HCT116 (cell line): Measurements from ENCODE around the gene WNT7B. TPM values are rescaled to one million over a fixed set of nuclear protein-coding genes. Genes with fewer than 3 reads are reported as not detected.

ENCODE experiments used
- ATAC-seq: fragments of 200-7000 bp; cut with Tn5 transposase; 2 replicates; pipeline ENCODE4 v1.9.1; 2020; ENCODE audit warnings: mild to moderate bottlenecking, moderate library complexity
- BruUV-seq: library from RNA; stranded (reverse); fragments of 400-500 nt; replicated peaks from 2 replicates; lab custom pipeline; 2021; lab: Mats Ljungman, UMichigan
- CTCF ChIA-PET: fragments of 300-600 bp; sonication (Branson Sonifier 250); formaldehyde crosslinking; loops from one replicate; lab custom pipeline; 2021; ENCODE audit warnings: antibody characterized with exemption; lab: Charles Lee
- POLR2A ChIA-PET: fragments of 300-600, 350-600 bp; sonication (Branson Sonifier 250); formaldehyde crosslinking; loops from one replicate; lab custom pipeline; 2021; ENCODE audit warnings: antibody characterized with exemption; lab: Charles Lee
- RAD21 ChIA-PET, 2 experiments: fragments of 300-600 bp; sonication (Branson Sonifier 250); formaldehyde crosslinking; loops; one replicate each; lab custom pipeline; 2023; ENCODE audit warnings: low total read pairs in 2 of 2; ENCODE audit not compliant: uncharacterized antibody in 2 of 2, unreplicated experiment in 2 of 2, low non-redundant PET in 1 of 2; lab: Charles Lee
- DNase-seq: peaks from one replicate; pipeline ENCODE4 v3.0.0-alpha.2; 2010; ENCODE audit warnings: low read depth, low spot score
- H2AFZ ChIP-seq: fragments of 200-600 bp; shearing (Covaris generic), sonication (generic); 2 replicates; pipeline ENCODE4 v1.6.1; 2017; ENCODE audit warnings: low read depth, mixed run types, mixed read lengths, antibody characterized with exemption, low read length; ENCODE audit not compliant: poor library complexity, severe bottlenecking
- H3K27ac ChIP-seq: 2 replicates; pipeline ENCODE4 v1.5.1; 2012; ENCODE audit warnings: low read depth, low read length
- H3K27me3 ChIP-seq: fragments of 200-600 bp; sonication (generic); 2 replicates; pipeline ENCODE4 v1.6.1; 2016; ENCODE audit warnings: mixed run types, low read length, mixed read lengths; ENCODE audit not compliant: insufficient read depth
- H3K36me3 ChIP-seq, 2 experiments: fragments of 200-500 bp in 1 of 2; fragments of 200-600 bp in 1 of 2; sonication (Bioruptor generic) in 1 of 2; sonication (generic) in 1 of 2; 2 replicates each; pipeline versions ENCODE4 v1.5.1 to v1.6.1; 2014 to 2016; ENCODE audit warnings: low read length in 2 of 2, inconsistent platforms in 1 of 2, mixed read lengths in 1 of 2, mixed run types in 1 of 2; ENCODE audit not compliant: insufficient read depth in 2 of 2, control insufficient read depth in 1 of 2
- H3K4me1 ChIP-seq, 2 experiments: fragments of 200-600 bp in 1 of 2; sonication (generic) in 1 of 2; 2 replicates each; pipeline versions ENCODE4 v1.5.1 to v1.6.1; 2012 to 2017; ENCODE audit warnings: low read length in 2 of 2, inconsistent platforms in 1 of 2, mild to moderate bottlenecking in 1 of 2, mixed read lengths in 1 of 2, mixed run types in 1 of 2, moderate library complexity in 1 of 2; ENCODE audit not compliant: insufficient read depth in 2 of 2, control insufficient read depth in 1 of 2
- H3K4me2 ChIP-seq: fragments of 200-600 bp; sonication (generic); 2 replicates; pipeline ENCODE4 v1.6.1; 2017; ENCODE audit warnings: mixed run types, low read length, mixed read lengths
- H3K4me3 ChIP-seq, 2 experiments: fragments of 200-600 bp in 1 of 2; sonication (generic) in 1 of 2; replicated peaks in 1 of 2; 2 replicates each; pipeline ENCODE4 v1.5.1; 2011 to 2016; ENCODE audit warnings: low read length in 2 of 2, control low read depth in 1 of 2, low read depth in 1 of 2, mild to moderate bottlenecking in 1 of 2, mixed read lengths in 1 of 2, mixed run types in 1 of 2
- H3K79me2 ChIP-seq: fragments of 200-600 bp; sonication (generic); 2 replicates; pipeline ENCODE4 v1.6.1; 2017; ENCODE audit warnings: mild to moderate bottlenecking, mixed run types, low read length, moderate library complexity, mixed read lengths; ENCODE audit not compliant: insufficient read depth
- H3K9ac ChIP-seq: fragments of 200-600 bp; sonication (generic); 2 replicates; pipeline ENCODE4 v1.6.1; 2016; ENCODE audit warnings: low read length, mixed read lengths
- H3K9me2 ChIP-seq: fragments of 200-600 bp; sonication (generic), shearing (Covaris generic); 2 replicates; pipeline ENCODE4 v1.6.1; 2017; ENCODE audit warnings: mixed run types, mild to moderate bottlenecking, moderate library complexity; ENCODE audit not compliant: insufficient read depth
- H3K9me3 ChIP-seq, 2 experiments: fragments of 200-500 bp in 1 of 2; fragments of 200-600 bp in 1 of 2; sonication (Bioruptor generic) in 1 of 2; sonication (generic) in 1 of 2; 2 replicates each; pipeline ENCODE4 v1.6.1; 2014 to 2017; ENCODE audit warnings: low read length in 2 of 2, mixed read lengths in 2 of 2, inconsistent platforms in 1 of 2, low read depth in 1 of 2, mild to moderate bottlenecking in 1 of 2, mixed run types in 1 of 2, moderate library complexity in 1 of 2; ENCODE audit not compliant: control insufficient read depth in 1 of 2, insufficient read depth in 1 of 2
- H4K20me1 ChIP-seq: fragments of 200-600 bp; sonication (generic), shearing (Covaris generic); 2 replicates; pipeline ENCODE4 v1.6.1; 2017; ENCODE audit warnings: mixed run types, mild to moderate bottlenecking, moderate library complexity; ENCODE audit not compliant: insufficient read depth
- CEBPB ChIP-seq: IDR thresholded peaks from 2 replicates; pipeline ENCODE4 v1.6.1; 2012; ENCODE audit warnings: low read depth
- EGR1 ChIP-seq: IDR thresholded peaks from 2 replicates; pipeline ENCODE4 v1.6.1; 2012; ENCODE audit warnings: low read depth
- EZH2 ChIP-seq: fragments of 200-600 bp; sonication (generic); IDR thresholded peaks from 2 replicates; pipeline ENCODE4 v1.6.1; 2017; ENCODE audit warnings: antibody characterized with exemption, mixed run types
- EZH2phosphoT487 ChIP-seq: fragments of 200-600 bp; IDR thresholded peaks from 2 replicates; pipeline ENCODE4 v1.6.1; 2018; ENCODE audit warnings: antibody characterized with exemption, borderline replicate concordance
- POLR2A ChIP-seq: IDR thresholded peaks from 2 replicates; pipeline ENCODE4 v1.7.0; 2011; ENCODE audit warnings: borderline replicate concordance; ENCODE audit not compliant: insufficient read depth, insufficient read length; ENCODE audit errors: extremely low read depth
- POLR2AphosphoS5 ChIP-seq: IDR thresholded peaks from 2 replicates; pipeline ENCODE4 v1.6.1; 2011; ENCODE audit warnings: mild to moderate bottlenecking, low read depth, low read length, moderate library complexity
- RAD21 ChIP-seq: IDR thresholded peaks from 2 replicates; pipeline ENCODE4 v1.6.1; 2012; ENCODE audit warnings: low read depth, mild to moderate bottlenecking
- SP1 ChIP-seq: IDR thresholded peaks from 2 replicates; pipeline ENCODE4 v1.6.1; 2012; ENCODE audit warnings: low read depth
- ZBTB33 ChIP-seq: IDR thresholded peaks from 2 replicates; pipeline ENCODE4 v1.6.1; 2011; ENCODE audit warnings: mild to moderate bottlenecking, low read length, moderate library complexity; ENCODE audit not compliant: insufficient replicate concordance; ENCODE audit errors: extremely low read depth
- ZFX ChIP-seq: fragments of 450-650 bp; IDR thresholded peaks from 2 replicates; pipeline ENCODE4 v1.6.1; 2017
- ZNF274 ChIP-seq: fragments of 200-500 bp; sonication (Bioruptor generic); IDR thresholded peaks from 2 replicates; pipeline ENCODE4 v1.6.1; 2014; ENCODE audit warnings: mild to moderate bottlenecking, low read depth, low read length, inconsistent platforms
- intact Hi-C: fragments of 100-400 bp; cut with micrococcal nuclease; formaldehyde crosslinking; loops from 2 replicates; pipeline ENCODE4 v1.10.0; 2022
- total RNA-seq: library from RNA; stranded (reverse); gene quantifications from one replicate; pipeline ENCODE4 v1.2.1, GENCODE V29; 2021; ENCODE audit not compliant: unreplicated experiment

The WNT7B gene
- total RNA-seq, 1 experiment from 2014 or later = 10.5 TPM

- H3K9me2 ChIP-seq = no peaks in the 10 kb centered on the region
- CTCF ChIA-PET = no interaction called here
- H2AFZ ChIP-seq = no peak overlapping the region
- H3K79me2 ChIP-seq = no peaks in the 10 kb centered on the region
- no peak overlapping the region for H3K4me3 ChIP-seq
- intact Hi-C loops = no loop called here
- H3K4me2 ChIP-seq = no peak overlapping the region
- ATAC-seq (no peak), DNase-seq (no peak)
- no peaks in the 10 kb centered on the region for H3K36me3 ChIP-seq
- no peaks in the 10 kb centered on the region for H3K4me1 ChIP-seq
- TF ChIP-seq EZH2phosphoT487 = no peak
- TF ChIP-seq RAD21 = no peak
- no peak for TF ChIP-seq CEBPB
- no peak for TF ChIP-seq EZH2
- no peak for TF ChIP-seq POLR2AphosphoS5
- TF ChIP-seq ZNF274 = no peak
- no peak for TF ChIP-seq EGR1
- H4K20me1 ChIP-seq = no peaks in the 10 kb centered on the region
- BruUV-seq = no TSS peak
- no peaks in the 10 kb centered on the region; the same call in 1 of the 2 replicates for H3K27me3 ChIP-seq
- H3K9me3 ChIP-seq = no peaks in the 10 kb centered on the region
- RAD21 ChIA-PET = no interaction called here
- no peak overlapping the region for H3K9ac ChIP-seq
- no peak overlapping the region for H3K27ac ChIP-seq
- POLR2A ChIA-PET = no interaction called here
These were observed 71.5 kb downstream of the WNT7B start for GRCh38 chr22:45905326-45905923.

GRCh38 chr22:45904236-45904635, 72.7 kb downstream of the WNT7B start:
- BruUV-seq = no TSS peak

More at GRCh38 chr22:45904236-45904635, 72.7 kb downstream of the WNT7B start:
- no peak for DNase-seq
- H3K27me3 ChIP-seq = no peaks in the 10 kb centered on the region; the same call in 1 of the 2 replicates
- ChIA-PET RAD21 (no interaction called here), CTCF (no interaction called here), POLR2A (no interaction called here)
- no peak for ATAC-seq
- H3K4me3 ChIP-seq = no peak overlapping the region
- no peaks in the 10 kb centered on the region for H3K4me1 ChIP-seq
- intact Hi-C loops = no loop called here
- H3K9me2 ChIP-seq = no peaks in the 10 kb centered on the region
- H3K9ac ChIP-seq = no peak overlapping the region
- no peaks in the 10 kb centered on the region for H3K9me3 ChIP-seq
- H2AFZ ChIP-seq = no peak overlapping the region
- no peak overlapping the region for H3K4me2 ChIP-seq
- no peak overlapping the region for H3K27ac ChIP-seq
- no peaks in the 10 kb centered on the region for H4K20me1 ChIP-seq
- H3K36me3 ChIP-seq = no peaks in the 10 kb centered on the region
- TF ChIP-seq POLR2A (no peak), ZBTB33 (no peak), ZFX (no peak), EZH2 (no peak), SP1 (no peak), EZH2phosphoT487 (no peak)
- H3K79me2 ChIP-seq = no peaks in the 10 kb centered on the region
